Smooth muscle cell (in vitro differentiated cells): Measurements from ENCODE around the gene CERS3. TPM values are rescaled to one million over a fixed set of nuclear protein-coding genes. Genes with fewer than 3 reads are reported as not detected.

Experiments
- DNase-seq: peaks from one replicate; lab custom pipeline; 2025; ENCODE audit not compliant: unreplicated experiment; lab: John Stamatoyannopoulos, UW
- H2AFZ ChIP-seq: fragments of 200-600 bp; sonication (generic); 2 replicates; pipeline ENCODE4 v1.6.0; 2016; ENCODE audit warnings: antibody characterized with exemption, low read depth, mild to moderate bottlenecking
- H3F3A ChIP-seq: fragments of 200-600 bp; sonication (generic); 2 replicates; pipeline ENCODE4 v1.6.0; 2017; ENCODE audit warnings: antibody characterized with exemption, low read depth
- H3K27ac ChIP-seq: fragments of 200-600 bp; sonication (generic); 2 replicates; pipeline ENCODE4 v1.5.1; 2016; ENCODE audit warnings: low read depth, mild to moderate bottlenecking
- H3K27me3 ChIP-seq: fragments of 200-600 bp; sonication (generic); 2 replicates; pipeline ENCODE4 v1.6.1; 2016; ENCODE audit warnings: low read depth, mild to moderate bottlenecking
- H3K36me3 ChIP-seq: fragments of 200-600 bp; sonication (generic); 2 replicates; pipeline ENCODE4 v1.5.1; 2016; ENCODE audit warnings: low read depth
- H3K4me1 ChIP-seq: fragments of 200-600 bp; sonication (generic); 2 replicates; pipeline ENCODE4 v1.5.1; 2016; ENCODE audit warnings: low read depth
- H3K4me2 ChIP-seq: fragments of 200-600 bp; sonication (generic); 2 replicates; pipeline ENCODE4 v1.6.0; 2016; ENCODE audit warnings: mild to moderate bottlenecking
- H3K4me3 ChIP-seq: fragments of 200-600 bp; sonication (generic); 2 replicates; pipeline ENCODE4 v1.5.1; 2016; ENCODE audit warnings: mild to moderate bottlenecking
- H3K79me2 ChIP-seq: fragments of 200-600 bp; sonication (generic); 2 replicates; pipeline ENCODE4 v1.6.0; 2016; ENCODE audit warnings: low read depth, mild to moderate bottlenecking
- H3K9ac ChIP-seq: fragments of 200-600 bp; sonication (generic); 2 replicates; pipeline ENCODE4 v1.6.0; 2016; ENCODE audit warnings: low read depth
- H3K9me3 ChIP-seq: fragments of 200-600 bp; sonication (generic); replicated peaks from 2 replicates; pipeline ENCODE4 v1.5.1; 2016; ENCODE audit warnings: low read depth
- H4K20me1 ChIP-seq: fragments of 200-600 bp; sonication (generic); 2 replicates; pipeline ENCODE4 v1.6.0; 2016; ENCODE audit warnings: low read depth
- WGBS: methylation state at CpG from one replicate; pipeline ENCODE4 v1.1.7; 2016; ENCODE audit warnings: low lambda C conversion rate; 5-methylcytosine and 5-hydroxymethylcytosine counted together
- polyA plus RNA-seq: library from polyadenylated mRNA; unstranded; fragments of >200 nt; fragmentation: Nextera tagmentation; extraction: Ambion mirVana; gene quantifications from 2 replicates; pipeline ENCODE4 v1.2.1, GENCODE V29; 2016
- total RNA-seq: library from RNA; depleted of rRNA; stranded (reverse); fragments of >200 nt; gene quantifications from 2 replicates; pipeline ENCODE4 v1.2.3, GENCODE V29; 2014
- TF ChIP-seq, protein P1 (sequence below): fragments of 200-600 bp; sonication (generic); IDR thresholded peaks from 2 replicates; pipeline ENCODE4 v1.5.1; 2017; ENCODE audit warnings: borderline replicate concordance, mild to moderate bottlenecking, antibody characterized with exemption; ENCODE audit not compliant: insufficient read depth, poor library complexity, severe bottlenecking

The CERS3 gene
- total and polyA plus RNA-seq, 2 experiments from 2014 or later = 0.87 to 6.3 TPM

DNA sequence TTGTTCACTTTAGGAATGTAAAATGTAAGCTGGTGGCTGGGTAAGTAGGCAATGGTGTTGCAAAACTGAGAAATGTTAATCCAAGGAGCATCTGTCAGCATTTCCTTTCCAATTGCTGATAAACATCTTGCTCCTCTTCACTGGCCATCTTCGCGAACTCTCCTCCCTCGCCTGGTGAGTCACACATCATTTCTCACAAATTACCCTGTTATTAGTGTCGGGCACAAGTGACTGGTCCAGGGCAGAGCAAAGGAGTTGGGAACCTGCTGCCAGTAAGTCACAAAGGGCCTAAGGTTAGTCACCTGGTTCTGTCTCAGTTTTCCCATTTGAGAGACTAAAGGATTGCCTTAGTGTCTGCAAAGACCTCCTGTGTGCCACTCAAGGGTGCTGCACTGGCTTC lies 13.0 kb downstream of the CERS3 start:
- H3K4me1 ChIP-seq = no peaks in the 10 kb centered on the region
- no peak overlapping the region for H3K4me3 ChIP-seq
- H3K4me2 ChIP-seq = no peak overlapping the region
- H3K27me3 ChIP-seq = no peaks in the 10 kb centered on the region
- no peaks in the 10 kb centered on the region for H3K9me3 ChIP-seq
- H3F3A ChIP-seq = no peaks in the 10 kb centered on the region
- WGBS = 36% methylated on average over 4 of the region's 4 CpGs
- H3K27ac ChIP-seq = no peak overlapping the region
- no peak overlapping the region for H2AFZ ChIP-seq
- no peaks in the 10 kb centered on the region for H3K36me3 ChIP-seq
- DNase-seq = no peak
- no peak overlapping the region for H3K9ac ChIP-seq
- H3K79me2 ChIP-seq = no peaks in the 10 kb centered on the region
- no peaks in the 10 kb centered on the region for H4K20me1 ChIP-seq
- TF ChIP-seq, protein P1, sequence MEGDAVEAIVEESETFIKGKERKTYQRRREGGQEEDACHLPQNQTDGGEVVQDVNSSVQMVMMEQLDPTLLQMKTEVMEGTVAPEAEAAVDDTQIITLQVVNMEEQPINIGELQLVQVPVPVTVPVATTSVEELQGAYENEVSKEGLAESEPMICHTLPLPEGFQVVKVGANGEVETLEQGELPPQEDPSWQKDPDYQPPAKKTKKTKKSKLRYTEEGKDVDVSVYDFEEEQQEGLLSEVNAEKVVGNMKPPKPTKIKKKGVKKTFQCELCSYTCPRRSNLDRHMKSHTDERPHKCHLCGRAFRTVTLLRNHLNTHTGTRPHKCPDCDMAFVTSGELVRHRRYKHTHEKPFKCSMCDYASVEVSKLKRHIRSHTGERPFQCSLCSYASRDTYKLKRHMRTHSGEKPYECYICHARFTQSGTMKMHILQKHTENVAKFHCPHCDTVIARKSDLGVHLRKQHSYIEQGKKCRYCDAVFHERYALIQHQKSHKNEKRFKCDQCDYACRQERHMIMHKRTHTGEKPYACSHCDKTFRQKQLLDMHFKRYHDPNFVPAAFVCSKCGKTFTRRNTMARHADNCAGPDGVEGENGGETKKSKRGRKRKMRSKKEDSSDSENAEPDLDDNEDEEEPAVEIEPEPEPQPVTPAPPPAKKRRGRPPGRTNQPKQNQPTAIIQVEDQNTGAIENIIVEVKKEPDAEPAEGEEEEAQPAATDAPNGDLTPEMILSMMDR = no peak

DNA sequence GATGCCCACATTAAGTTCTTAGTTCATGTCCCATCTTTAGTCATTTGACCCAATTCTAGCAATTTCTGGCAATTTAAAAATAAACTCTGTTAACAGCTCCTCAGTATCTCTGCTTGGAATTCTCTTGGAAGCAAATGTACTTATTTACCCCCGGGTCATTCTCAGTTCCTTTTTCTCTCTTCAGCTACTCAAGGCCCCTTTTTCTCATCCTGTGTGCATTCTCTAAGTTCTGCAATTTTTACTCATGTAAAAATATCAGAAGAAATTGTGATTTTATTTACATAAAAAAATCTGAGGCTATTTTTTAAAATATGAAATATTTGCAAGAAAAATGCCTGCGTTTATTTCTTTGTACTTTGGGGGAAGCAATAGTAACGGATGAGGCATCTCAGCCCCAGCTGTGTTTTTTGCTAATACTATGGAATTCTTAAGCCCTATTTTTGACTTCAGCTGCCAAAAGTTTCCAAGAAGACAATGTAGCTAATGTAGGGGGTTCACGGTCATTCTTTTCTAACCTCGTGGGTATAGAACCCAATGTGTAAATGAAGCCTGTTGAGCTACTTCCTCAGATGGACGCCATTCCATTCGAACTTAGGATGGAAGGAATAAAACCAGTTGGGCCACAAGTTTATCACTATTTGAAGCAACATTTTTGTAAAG lies 20.0 kb downstream of the CERS3 start:
- Histone ChIP-seq H4K20me1 (no peaks in the 10 kb centered on the region), H3K27ac (no peak overlapping the region), H2AFZ (no peak overlapping the region), H3K9ac (no peak overlapping the region), H3K79me2 (no peaks in the 10 kb centered on the region), H3F3A (no peaks in the 10 kb centered on the region), H3K4me1 (no peaks in the 10 kb centered on the region), H3K36me3 (no peaks in the 10 kb centered on the region), H3K4me2 (no peak overlapping the region), H3K27me3 (no peaks in the 10 kb centered on the region), H3K9me3 (no peaks in the 10 kb centered on the region), H3K4me3 (no peak overlapping the region)
- no peak for DNase-seq
- 76% methylated on average over 7 of the region's 7 CpGs for WGBS
- TF ChIP-seq, protein P1 = no peak

DNA sequence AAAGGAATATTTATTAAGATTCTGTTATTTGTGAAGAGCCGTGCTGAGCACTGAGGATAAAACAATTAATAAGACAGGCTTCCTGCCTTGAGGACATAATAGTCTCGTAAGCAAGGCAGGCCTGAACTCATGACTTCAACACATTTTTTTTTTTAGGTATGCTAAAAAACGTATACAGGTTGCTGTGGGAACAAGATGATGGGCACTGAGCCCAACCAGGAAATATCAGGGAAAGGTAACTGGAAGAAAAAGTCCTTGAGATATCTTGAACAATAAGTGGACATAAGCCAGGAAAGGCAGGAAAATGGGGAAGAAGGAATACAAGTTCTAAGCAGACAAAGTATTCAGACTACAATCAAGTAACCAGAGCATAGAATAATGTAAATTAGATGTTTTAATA lies 26.1 kb downstream of the CERS3 start:
- no peak overlapping the region for H3K27ac ChIP-seq

More for the DNA sequence above, 26.1 kb downstream of the CERS3 start:
- Histone ChIP-seq H3K9me3 (no peaks in the 10 kb centered on the region), H3K79me2 (no peaks in the 10 kb centered on the region), H3K4me1 (no peaks in the 10 kb centered on the region), H2AFZ (no peak overlapping the region), H3K4me3 (no peak overlapping the region), H3K4me2 (no peak overlapping the region), H3F3A (no peaks in the 10 kb centered on the region), H3K9ac (no peak overlapping the region), H3K36me3 (no peaks in the 10 kb centered on the region), H3K27me3 (no peaks in the 10 kb centered on the region), H4K20me1 (no peaks in the 10 kb centered on the region)
- DNase-seq = no peak
- 79% methylated on average over 3 of the region's 3 CpGs for WGBS
- TF ChIP-seq, protein P1 = no peak
